ENCODE results near the gene LILRB5. TPM values are rescaled to one million over a fixed set of nuclear protein-coding genes. Genes with fewer than 3 reads are reported as not detected.
"Not testable (repeated sequence)": the region's sequence is repeated elsewhere in the genome, so short reads cannot be mapped to it uniquely, and the experiment has no call there.

The LILRB5 gene
- total RNA-seq, 2 experiments from 2014 or later = not detected

DNA sequence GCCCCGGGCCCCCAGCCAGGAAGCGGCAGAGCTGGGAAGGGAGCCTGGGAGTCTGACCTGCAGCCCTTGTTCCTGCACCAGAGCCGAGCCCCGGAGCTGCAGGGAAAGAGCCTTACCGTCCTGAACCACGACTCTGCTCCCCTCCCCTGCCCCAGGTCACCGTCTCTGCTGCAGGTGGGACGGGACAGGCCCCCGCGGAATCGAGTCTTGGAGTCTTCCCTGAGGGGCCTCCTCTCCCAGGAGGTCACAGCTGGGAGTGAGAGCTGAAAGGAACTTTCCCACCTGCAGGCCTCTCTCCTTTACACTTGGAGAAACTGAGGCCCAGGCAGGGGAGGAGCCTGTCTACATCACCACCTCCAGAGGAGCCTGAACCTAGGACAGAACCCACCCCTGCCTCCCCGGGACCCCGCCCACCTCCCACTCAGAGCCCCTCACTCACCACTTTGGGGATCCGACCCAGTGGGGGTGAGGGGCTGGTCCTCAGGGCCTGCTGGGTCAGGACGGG is 20.1 kb upstream of the LILRB5 start:
- ATAC-seq; POLR2A ChIA-PET; intact Hi-C loops (cut with micrococcal nuclease); CTCF ChIA-PET; H3K36me3 Mint-ChIP-seq (ENCODE audit: low read depth); H3K9me3 Mint-ChIP-seq; H3K4me3 Mint-ChIP-seq; DNase-seq; H3K4me1 Mint-ChIP-seq (ENCODE audit: low read depth); H3K27ac Mint-ChIP-seq: not testable (repeated sequence)
- peaks cover 22% of the 10 kb centered on the region for H3K27me3 Mint-ChIP-seq

DNA sequence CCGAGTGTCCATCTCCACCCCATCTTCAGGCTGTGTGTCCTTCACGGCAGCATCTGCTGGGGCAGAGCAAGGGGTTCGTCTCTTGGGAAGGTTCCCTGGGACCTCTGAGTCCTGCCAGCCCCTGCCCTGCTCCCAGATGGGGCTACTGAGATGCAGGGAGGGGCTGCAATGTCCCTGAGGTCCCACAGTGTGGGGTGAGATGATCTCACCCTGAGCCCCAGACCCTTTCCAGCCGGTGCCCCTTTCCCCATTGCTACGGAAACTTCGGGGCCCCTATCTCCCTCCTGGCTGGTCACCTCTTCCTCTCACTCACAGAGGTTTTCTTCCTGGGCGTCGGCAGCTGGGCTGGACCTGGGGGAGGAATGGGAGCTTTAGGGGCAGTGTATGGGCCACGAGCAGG is 18.9 kb upstream of the LILRB5 start:
- Mint-ChIP-seq H3K27me3 (peaks cover 16% of the 10 kb centered on the region), H3K9me3 (no peaks in the 10 kb centered on the region), H3K4me1 (ENCODE audit: low read depth) (no peaks in the 10 kb centered on the region), H3K4me3 (no peak overlapping the region), H3K27ac (no peak overlapping the region), H3K36me3 (ENCODE audit: low read depth) (no peaks in the 10 kb centered on the region)
- POLR2A ChIA-PET = no interaction called here
- no peak for ATAC-seq
- DNase-seq = no peak
- TF ChIP-seq, protein P1, sequence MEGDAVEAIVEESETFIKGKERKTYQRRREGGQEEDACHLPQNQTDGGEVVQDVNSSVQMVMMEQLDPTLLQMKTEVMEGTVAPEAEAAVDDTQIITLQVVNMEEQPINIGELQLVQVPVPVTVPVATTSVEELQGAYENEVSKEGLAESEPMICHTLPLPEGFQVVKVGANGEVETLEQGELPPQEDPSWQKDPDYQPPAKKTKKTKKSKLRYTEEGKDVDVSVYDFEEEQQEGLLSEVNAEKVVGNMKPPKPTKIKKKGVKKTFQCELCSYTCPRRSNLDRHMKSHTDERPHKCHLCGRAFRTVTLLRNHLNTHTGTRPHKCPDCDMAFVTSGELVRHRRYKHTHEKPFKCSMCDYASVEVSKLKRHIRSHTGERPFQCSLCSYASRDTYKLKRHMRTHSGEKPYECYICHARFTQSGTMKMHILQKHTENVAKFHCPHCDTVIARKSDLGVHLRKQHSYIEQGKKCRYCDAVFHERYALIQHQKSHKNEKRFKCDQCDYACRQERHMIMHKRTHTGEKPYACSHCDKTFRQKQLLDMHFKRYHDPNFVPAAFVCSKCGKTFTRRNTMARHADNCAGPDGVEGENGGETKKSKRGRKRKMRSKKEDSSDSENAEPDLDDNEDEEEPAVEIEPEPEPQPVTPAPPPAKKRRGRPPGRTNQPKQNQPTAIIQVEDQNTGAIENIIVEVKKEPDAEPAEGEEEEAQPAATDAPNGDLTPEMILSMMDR (IDR thresholded peaks at IDR 0.05) = no peak
- CTCF ChIA-PET = no interaction called here
- intact Hi-C loops (cut with micrococcal nuclease) = no loop called here

DNA sequence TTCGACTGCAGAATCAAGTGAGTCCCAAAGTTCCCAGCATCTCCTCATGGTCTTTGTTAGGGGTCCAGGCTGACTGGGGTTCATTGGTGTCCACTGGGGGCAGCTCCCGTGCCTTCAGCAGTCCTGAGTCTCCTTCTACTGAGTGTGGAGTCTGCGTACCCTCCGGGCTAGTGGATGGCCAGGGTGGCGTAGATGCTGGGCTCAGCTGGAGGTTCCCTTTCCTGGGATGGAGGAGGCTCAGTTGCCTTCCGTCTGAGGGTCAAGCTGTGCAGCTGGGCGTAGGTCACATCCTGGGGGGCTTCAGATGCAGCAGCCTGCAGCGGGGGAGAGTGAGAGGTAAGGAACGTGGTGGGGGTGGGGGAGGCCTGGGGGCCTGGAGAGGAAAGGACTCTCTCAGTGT is 17.4 kb upstream of the LILRB5 start:
- H3K36me3 Mint-ChIP-seq (ENCODE audit: low read depth); DNase-seq; H3K4me3 Mint-ChIP-seq; intact Hi-C loops (cut with micrococcal nuclease); H3K4me1 Mint-ChIP-seq (ENCODE audit: low read depth); H3K27ac Mint-ChIP-seq; H3K9me3 Mint-ChIP-seq; CTCF ChIA-PET; ATAC-seq; POLR2A ChIA-PET: not testable (repeated sequence)
- peaks cover 14% of the 10 kb centered on the region for H3K27me3 Mint-ChIP-seq

DNA sequence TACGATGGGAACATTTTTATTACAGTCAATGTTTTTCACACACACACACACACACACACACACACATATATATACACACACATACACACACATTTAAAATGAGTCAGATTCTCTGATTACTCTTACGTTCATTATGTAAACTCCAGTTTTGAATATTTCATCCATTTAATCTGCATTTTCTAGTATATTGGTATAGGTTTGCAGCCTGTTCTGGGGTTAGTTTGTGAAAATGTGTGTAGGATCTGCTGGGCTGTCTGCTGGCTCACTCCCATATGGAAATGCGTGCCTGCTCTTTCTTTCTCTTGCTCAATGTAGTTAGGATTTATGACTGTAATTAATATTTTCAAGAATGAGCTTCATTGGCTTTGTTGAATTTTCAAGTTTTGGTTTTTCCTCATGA is 16.7 kb upstream of the LILRB5 start:
- peaks cover 12% of the 10 kb centered on the region for H3K27me3 Mint-ChIP-seq
- no peak overlapping the region for H3K4me3 Mint-ChIP-seq
- H3K36me3 Mint-ChIP-seq (ENCODE audit: low read depth) = no peaks in the 10 kb centered on the region
- CTCF ChIA-PET = no interaction called here
- POLR2A ChIA-PET = no interaction called here
- H3K4me1 Mint-ChIP-seq (ENCODE audit: low read depth) = no peaks in the 10 kb centered on the region
- intact Hi-C loops (cut with micrococcal nuclease) = no loop called here
- TF ChIP-seq, protein P1 (IDR thresholded peaks at IDR 0.05) = no peak
- no peaks in the 10 kb centered on the region for H3K9me3 Mint-ChIP-seq
- no peak for DNase-seq
- H3K27ac Mint-ChIP-seq = no peak overlapping the region
- ATAC-seq = no peak

DNA sequence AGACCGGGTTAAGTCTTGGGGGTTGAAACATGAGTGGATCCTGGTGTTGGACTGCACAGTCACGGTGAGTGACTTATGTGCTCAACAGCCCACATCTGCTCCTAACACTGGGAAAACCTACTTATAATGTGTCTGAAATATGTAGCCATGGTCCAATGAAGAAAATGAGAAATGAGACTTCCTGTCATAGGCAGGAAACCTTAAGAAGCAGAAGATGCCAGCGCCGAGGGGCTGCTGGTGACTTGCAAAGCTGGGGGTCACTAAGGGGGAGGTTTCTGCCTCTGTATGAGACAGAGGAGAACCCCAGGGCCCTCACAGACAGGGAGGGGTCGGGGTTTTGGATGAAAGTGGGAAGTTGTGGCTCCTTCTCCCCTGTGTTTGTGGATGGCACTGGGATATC is 15.1 kb upstream of the LILRB5 start:
- peaks cover 13% of the 10 kb centered on the region for H3K27me3 Mint-ChIP-seq
- intact Hi-C loops (cut with micrococcal nuclease); POLR2A ChIA-PET; H3K27ac Mint-ChIP-seq; ATAC-seq; H3K9me3 Mint-ChIP-seq; H3K4me3 Mint-ChIP-seq; DNase-seq; H3K36me3 Mint-ChIP-seq (ENCODE audit: low read depth); H3K4me1 Mint-ChIP-seq (ENCODE audit: low read depth); CTCF ChIA-PET: not testable (repeated sequence)

DNA sequence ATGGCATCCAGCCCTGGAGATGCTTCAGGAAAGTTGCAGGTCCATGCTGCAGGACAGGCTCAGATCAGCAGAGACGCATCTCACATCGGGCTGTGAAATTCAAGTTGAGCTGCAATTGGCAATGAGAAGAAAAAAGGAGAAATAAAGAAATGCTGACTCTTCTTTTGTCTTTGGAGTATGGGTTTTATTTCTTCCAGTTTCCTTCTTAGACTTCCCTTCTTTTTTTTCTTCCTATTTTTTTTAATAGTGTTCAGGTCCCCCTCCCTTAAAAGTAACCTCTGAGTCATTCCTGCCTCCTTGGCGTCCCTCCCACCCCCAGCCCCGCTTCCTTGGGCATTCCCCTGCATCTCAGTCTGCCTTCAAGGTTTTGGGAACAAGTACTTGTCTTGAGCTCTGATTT is 14.5 kb upstream of the LILRB5 start:
- CTCF ChIA-PET; DNase-seq; H3K9me3 Mint-ChIP-seq; H3K4me1 Mint-ChIP-seq (ENCODE audit: low read depth); H3K27ac Mint-ChIP-seq; intact Hi-C loops (cut with micrococcal nuclease); ATAC-seq; H3K36me3 Mint-ChIP-seq (ENCODE audit: low read depth); H3K4me3 Mint-ChIP-seq: not testable (repeated sequence)
- H3K27me3 Mint-ChIP-seq = peaks cover 13% of the 10 kb centered on the region
- POLR2A ChIA-PET = interaction anchor here (0.6 kb wide), 2 partner anchors 65 to 428 kb away, joined by 3 to 4 read pairs; no protein-coding TSS in a partner anchor

DNA sequence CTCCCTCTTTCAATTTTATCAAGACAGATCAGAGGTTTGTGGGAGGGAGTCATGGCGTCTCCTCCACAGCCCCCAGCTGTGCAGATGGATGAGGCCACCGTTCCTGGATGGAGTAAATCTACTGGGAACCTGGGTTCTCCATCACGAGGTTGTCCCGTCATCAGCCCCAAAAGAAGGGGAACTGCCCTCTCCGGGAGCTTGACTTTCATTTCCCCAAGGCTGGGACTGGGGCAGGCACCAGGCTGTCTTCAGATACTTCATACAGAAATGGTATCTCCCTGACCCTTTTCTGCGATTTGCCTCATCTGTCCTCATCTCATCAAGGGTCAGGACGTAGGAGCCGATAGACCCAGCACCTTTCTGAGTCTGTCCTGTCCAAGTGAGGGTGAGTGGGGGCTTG is 14.0 kb upstream of the LILRB5 start:
- Mint-ChIP-seq H3K27ac (no peak overlapping the region), H3K9me3 (no peaks in the 10 kb centered on the region), H3K36me3 (ENCODE audit: low read depth) (no peaks in the 10 kb centered on the region), H3K27me3 (peaks cover 13% of the 10 kb centered on the region), H3K4me3 (no peak overlapping the region), H3K4me1 (ENCODE audit: low read depth) (no peaks in the 10 kb centered on the region)
- ATAC-seq (no peak), DNase-seq (no peak)
- POLR2A ChIA-PET = interaction anchor here (0.6 kb wide), 2 partner anchors 65 to 427 kb away, joined by 3 to 4 read pairs; no protein-coding TSS in a partner anchor
- CTCF ChIA-PET = no interaction called here
- TF ChIP-seq, protein P1 (IDR thresholded peaks at IDR 0.05) = no peak
- intact Hi-C loops (cut with micrococcal nuclease) = no loop called here

All from activated CD8-positive, alpha-beta T cell treated with anti-CD3 and anti-CD28 coated beads for 36 hours (primary cell).